ENCODE measurements around the gene TMEM165. TPM values are rescaled to one million over a fixed set of nuclear protein-coding genes. Genes with fewer than 3 reads are reported as not detected.

TMEM165 gene
- total RNA-seq, 3 donors from 2014 or later = 165 to 386 (median 204) TPM

- no peak for DNase-seq (ENCODE audit: low spot score in 2 of 2)
- TF ChIP-seq, protein P1, sequence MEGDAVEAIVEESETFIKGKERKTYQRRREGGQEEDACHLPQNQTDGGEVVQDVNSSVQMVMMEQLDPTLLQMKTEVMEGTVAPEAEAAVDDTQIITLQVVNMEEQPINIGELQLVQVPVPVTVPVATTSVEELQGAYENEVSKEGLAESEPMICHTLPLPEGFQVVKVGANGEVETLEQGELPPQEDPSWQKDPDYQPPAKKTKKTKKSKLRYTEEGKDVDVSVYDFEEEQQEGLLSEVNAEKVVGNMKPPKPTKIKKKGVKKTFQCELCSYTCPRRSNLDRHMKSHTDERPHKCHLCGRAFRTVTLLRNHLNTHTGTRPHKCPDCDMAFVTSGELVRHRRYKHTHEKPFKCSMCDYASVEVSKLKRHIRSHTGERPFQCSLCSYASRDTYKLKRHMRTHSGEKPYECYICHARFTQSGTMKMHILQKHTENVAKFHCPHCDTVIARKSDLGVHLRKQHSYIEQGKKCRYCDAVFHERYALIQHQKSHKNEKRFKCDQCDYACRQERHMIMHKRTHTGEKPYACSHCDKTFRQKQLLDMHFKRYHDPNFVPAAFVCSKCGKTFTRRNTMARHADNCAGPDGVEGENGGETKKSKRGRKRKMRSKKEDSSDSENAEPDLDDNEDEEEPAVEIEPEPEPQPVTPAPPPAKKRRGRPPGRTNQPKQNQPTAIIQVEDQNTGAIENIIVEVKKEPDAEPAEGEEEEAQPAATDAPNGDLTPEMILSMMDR (IDR thresholded peaks at IDR 0.05) = no peak
- Histone ChIP-seq H3K9me3 (no peaks in the 10 kb centered on the region), H3K36me3 (no peaks in the 10 kb centered on the region), H3K4me1 (no peaks in the 10 kb centered on the region), H3K27ac (no peak overlapping the region), H3K4me3 (no peak overlapping the region), H3K27me3 (no peaks in the 10 kb centered on the region)
- intact Hi-C loops (cut with DNase I; ENCODE audit: low total_unique reads) = no loop called here
Observed at GRCh38 chr4:55411621-55412020, 15.9 kb downstream of the TMEM165 start.

DNA sequence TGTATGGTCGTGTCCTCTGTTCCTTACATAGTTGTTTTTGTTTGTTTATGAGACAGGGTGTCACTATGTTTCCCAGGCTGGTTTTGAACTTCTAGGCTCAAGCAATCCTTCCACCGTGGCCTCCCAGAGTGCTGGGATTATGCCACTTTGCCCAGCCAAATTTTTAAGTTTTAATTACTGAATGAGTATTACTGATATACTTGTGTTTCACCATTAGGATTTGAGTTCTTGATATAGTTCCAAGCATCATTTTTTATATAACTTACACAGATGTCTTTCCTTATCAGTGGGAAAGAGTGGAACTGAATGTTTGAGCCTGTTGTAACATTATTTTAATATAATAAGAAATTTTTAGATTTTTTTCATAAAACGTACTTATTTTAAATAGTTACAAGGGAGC, 20.4 kb downstream of the TMEM165 start:
- peaks cover 6% of the 10 kb centered on the region for H3K36me3 ChIP-seq
- no peaks in the 10 kb centered on the region for H3K27me3 ChIP-seq
- no peaks in the 10 kb centered on the region for H3K4me1 ChIP-seq

DNA sequence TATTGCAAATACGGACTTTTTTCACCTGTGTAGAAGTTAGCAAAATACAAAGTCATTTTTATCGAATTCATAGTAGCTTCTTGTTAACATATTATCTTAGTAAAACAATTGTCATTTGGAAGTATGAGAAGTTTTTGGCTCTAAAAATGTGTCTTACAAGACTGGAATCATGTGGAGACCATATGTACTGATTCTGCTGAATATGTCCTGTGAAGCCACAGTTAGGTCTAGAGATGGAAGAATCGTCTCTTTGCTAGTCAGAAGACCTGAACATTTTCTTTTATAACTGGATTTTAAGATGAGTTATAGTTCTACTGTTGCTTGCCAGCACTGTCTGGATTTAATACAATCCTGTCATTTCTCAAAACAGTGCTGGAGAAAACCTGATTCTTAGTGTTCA, 29.0 kb downstream of the TMEM165 start:
- Histone ChIP-seq H3K27me3 (no peaks in the 10 kb centered on the region), H3K4me3 (no peak overlapping the region), H3K4me1 (no peaks in the 10 kb centered on the region), H3K27ac (no peak overlapping the region), H3K9me3 (no peaks in the 10 kb centered on the region), H3K36me3 (no peaks in the 10 kb centered on the region)
- TF ChIP-seq, protein P1 (IDR thresholded peaks at IDR 0.05) = no peak
- TF ChIP-seq POLR2AphosphoS5 (IDR thresholded peaks at IDR 0.05) = no peak
- TF ChIP-seq POLR2A (IDR thresholded peaks at IDR 0.05) = no peak
- intact Hi-C loops (cut with DNase I; ENCODE audit: low total_unique reads) = no loop called here
- DNase-seq (ENCODE audit: low spot score in 2 of 2) = no peak

More for the DNA sequence above, 20.4 kb downstream of the TMEM165 start:
- intact Hi-C loops (cut with DNase I; ENCODE audit: low total_unique reads) = no loop called here
- TF ChIP-seq POLR2AphosphoS5 (IDR thresholded peaks at IDR 0.05) = no peak
- TF ChIP-seq, protein P1 (IDR thresholded peaks at IDR 0.05) = no peak
- no peak for TF ChIP-seq POLR2A (IDR thresholded peaks at IDR 0.05)
- Histone ChIP-seq H3K27ac (no peak overlapping the region), H3K4me3 (no peak overlapping the region), H3K9me3 (no peaks in the 10 kb centered on the region)
- DNase-seq (ENCODE audit: low spot score in 2 of 2) = no peak

DNA sequence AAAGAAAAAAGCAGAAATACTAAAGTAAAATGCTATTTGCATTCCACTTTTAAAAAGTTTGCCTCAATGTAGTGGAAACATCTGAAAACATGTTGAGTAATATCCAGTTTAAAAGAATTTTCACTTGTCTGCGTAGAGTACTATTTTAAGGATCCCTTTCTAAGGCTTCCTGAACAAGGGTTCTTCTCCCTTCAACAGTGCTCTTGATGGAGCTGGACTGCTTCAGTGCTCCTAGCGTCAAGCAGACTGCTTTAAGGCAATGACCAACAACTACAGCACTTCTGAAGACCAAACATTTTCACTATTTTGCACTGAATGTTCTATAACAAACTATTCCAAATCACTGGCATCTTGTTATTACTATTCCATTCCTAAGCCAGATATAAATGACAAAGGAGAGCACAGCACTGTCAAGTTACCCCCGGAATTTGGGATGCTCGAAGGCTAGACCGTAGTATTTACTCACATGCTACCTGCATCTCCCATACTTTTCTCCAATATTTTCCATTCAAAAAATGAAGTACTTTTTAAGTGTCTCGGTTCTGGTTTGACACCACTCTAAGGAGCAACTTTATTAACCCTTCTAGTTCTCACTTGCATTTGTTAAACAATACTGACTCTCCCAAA, 36.1 kb downstream of the TMEM165 start:
- Histone ChIP-seq H3K4me1 (no peaks in the 10 kb centered on the region), H3K27me3 (no peaks in the 10 kb centered on the region), H3K36me3 (no peaks in the 10 kb centered on the region), H3K9me3 (no peaks in the 10 kb centered on the region), H3K27ac (no peak overlapping the region), H3K4me3 (no peak overlapping the region)
- TF ChIP-seq POLR2AphosphoS5 (IDR thresholded peaks at IDR 0.05) = no peak
- TF ChIP-seq POLR2A (IDR thresholded peaks at IDR 0.05) = no peak
- intact Hi-C loops (cut with DNase I; ENCODE audit: low total_unique reads) = no loop called here
- DNase-seq (ENCODE audit: low spot score in 2 of 2) = no peak

GRCh38 chr4:55435141-55435841, 39.5 kb downstream of the TMEM165 start:
- no peak overlapping the region for H3K4me3 ChIP-seq
- H3K27me3 ChIP-seq = no peaks in the 10 kb centered on the region
- H3K36me3 ChIP-seq = no peaks in the 10 kb centered on the region
- H3K27ac ChIP-seq = peak overlapping the region in 1 of 2 donors; percentile 37
- H3K9me3 ChIP-seq = no peaks in the 10 kb centered on the region
- DNase-seq (ENCODE audit: low spot score in 2 of 2) = no peak
- no peaks in the 10 kb centered on the region for H3K4me1 ChIP-seq
- intact Hi-C loops (cut with DNase I; ENCODE audit: low total_unique reads) = no loop called here
- TF ChIP-seq POLR2AphosphoS5 (IDR thresholded peaks at IDR 0.05) = no peak

DNA sequence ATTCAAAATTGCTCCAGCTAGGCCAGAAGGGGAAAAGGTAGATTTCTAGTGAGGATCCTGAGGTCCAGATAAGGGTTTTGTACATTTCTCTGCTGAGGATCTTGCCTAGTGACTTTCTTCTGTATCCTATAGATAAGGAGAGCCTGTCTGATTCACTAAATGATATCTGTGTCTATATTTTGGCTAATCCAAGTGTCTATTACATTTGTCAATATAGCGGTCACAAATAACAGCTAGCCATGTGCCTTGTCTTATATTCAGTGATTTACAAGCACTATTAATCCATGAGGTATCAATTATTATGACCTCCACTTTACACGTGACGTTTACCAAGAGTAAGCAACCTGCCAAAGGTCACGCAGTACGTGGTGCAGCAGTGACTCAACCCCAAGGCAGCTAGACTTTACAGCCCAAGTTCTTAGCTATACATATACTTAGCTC, 41.6 kb downstream of the TMEM165 start:
- TF ChIP-seq, protein P1 (IDR thresholded peaks at IDR 0.05) = no peak
- TF ChIP-seq POLR2A (IDR thresholded peaks at IDR 0.05) (no peak), POLR2AphosphoS5 (IDR thresholded peaks at IDR 0.05) (no peak)
- no peaks in the 10 kb centered on the region for H3K36me3 ChIP-seq

More for the DNA sequence above, 41.6 kb downstream of the TMEM165 start:
- no peak for DNase-seq (ENCODE audit: low spot score in 2 of 2)
- no peaks in the 10 kb centered on the region for H3K4me1 ChIP-seq
- H3K9me3 ChIP-seq = no peaks in the 10 kb centered on the region
- intact Hi-C loops (cut with DNase I; ENCODE audit: low total_unique reads) = no loop called here
- H3K27me3 ChIP-seq = no peaks in the 10 kb centered on the region
- H3K4me3 ChIP-seq = no peak overlapping the region
- no peak overlapping the region for H3K27ac ChIP-seq
